ENCODE measurements around the gene NCKAP5. TPM values are rescaled to one million over a fixed set of nuclear protein-coding genes. Genes with fewer than 3 reads are reported as not detected.

NCKAP5 gene
- total and polyA plus RNA-seq, 4 donors: 2.3 to 20.2 (median 8.1) TPM

DNA sequence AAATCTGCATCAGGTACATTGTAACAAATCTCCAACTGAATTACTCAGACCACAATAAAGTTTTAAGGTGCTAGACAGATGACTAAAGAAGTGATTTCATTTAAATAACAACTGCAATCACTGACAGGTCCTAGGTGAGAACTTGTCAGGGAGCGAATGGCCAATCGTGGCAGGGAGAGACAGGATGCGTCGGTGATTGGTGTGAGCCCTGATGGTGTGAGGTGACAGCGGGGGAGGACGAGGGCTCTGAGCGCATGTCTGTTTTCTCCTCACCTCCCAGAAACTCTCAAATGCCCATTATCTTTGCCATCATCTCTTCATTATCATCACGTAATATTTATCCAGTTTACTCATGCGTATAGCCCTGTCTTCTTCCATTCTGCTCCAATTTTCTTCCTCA is 690.3 kb downstream of the NCKAP5 start:
- WGBS, 2 donors: 88 to 97% methylated on average over 9 of the region's 9 CpGs
- no peak overlapping the region for H3K4me3 ChIP-seq
- no peak overlapping the region for H3K9ac ChIP-seq (ENCODE audit: insufficient read depth in 1 of 2, low read length in 2 of 2)
- no peaks in the 10 kb centered on the region for H3K27me3 ChIP-seq (ENCODE audit: control insufficient read depth in 3 of 3, insufficient read depth in 3 of 3, low read length in 2 of 3)
- TF ChIP-seq, protein P1, sequence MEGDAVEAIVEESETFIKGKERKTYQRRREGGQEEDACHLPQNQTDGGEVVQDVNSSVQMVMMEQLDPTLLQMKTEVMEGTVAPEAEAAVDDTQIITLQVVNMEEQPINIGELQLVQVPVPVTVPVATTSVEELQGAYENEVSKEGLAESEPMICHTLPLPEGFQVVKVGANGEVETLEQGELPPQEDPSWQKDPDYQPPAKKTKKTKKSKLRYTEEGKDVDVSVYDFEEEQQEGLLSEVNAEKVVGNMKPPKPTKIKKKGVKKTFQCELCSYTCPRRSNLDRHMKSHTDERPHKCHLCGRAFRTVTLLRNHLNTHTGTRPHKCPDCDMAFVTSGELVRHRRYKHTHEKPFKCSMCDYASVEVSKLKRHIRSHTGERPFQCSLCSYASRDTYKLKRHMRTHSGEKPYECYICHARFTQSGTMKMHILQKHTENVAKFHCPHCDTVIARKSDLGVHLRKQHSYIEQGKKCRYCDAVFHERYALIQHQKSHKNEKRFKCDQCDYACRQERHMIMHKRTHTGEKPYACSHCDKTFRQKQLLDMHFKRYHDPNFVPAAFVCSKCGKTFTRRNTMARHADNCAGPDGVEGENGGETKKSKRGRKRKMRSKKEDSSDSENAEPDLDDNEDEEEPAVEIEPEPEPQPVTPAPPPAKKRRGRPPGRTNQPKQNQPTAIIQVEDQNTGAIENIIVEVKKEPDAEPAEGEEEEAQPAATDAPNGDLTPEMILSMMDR (IDR thresholded peaks at IDR 0.05; ENCODE audit: control extremely low read depth, extremely low read depth): no peak
- H3K4me1 ChIP-seq (ENCODE audit: control insufficient read depth in 5 of 5, insufficient read depth in 5 of 5, low read length in 5 of 5): no peaks in the 10 kb centered on the region
- H3K36me3 ChIP-seq (ENCODE audit: control insufficient read depth in 4 of 4, insufficient read depth in 4 of 4, low read length in 4 of 4): no peaks in the 10 kb centered on the region
- DNase-seq (no peak), ATAC-seq (ENCODE audit: insufficient read depth, low FRiP score) (no peak)
- no peak overlapping the region for H3K27ac ChIP-seq (ENCODE audit: low read depth in 1 of 2, low read length in 1 of 2)
- no peaks in the 10 kb centered on the region for H3K9me3 ChIP-seq (ENCODE audit: control insufficient read depth in 4 of 4, insufficient read depth in 3 of 4, low read length in 3 of 4)

DNA sequence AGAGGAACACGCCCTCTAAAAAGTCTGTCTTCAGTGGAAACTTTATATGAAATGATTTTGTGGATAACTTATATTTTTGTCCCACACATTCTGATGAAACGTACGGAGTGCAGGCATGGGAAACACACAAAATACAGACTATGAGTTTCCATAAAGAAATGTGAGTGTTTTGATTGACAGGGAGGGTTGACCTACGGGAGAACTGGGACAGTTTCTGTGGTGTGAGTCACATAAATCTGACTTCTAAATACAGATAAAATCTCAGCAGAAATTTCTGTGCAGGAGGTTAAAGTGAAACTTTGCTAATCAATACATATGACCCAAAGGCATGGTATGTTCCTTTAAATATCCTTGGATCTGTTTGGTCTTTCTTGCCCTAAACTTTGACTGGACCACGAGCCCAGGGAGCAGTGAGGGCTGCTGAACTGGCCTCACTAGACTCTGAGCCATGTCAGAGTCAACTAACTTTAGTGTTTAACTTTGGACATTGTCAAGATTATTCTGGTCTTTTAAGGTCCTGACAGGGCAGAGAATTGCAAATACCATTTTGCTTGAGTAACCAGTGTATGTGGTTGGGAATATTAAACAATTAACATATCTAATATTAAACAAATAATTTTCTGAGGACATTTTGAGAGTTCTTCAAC is 691.4 kb downstream of the NCKAP5 start:
- Histone ChIP-seq H3K27ac (ENCODE audit: low read depth in 1 of 2, low read length in 1 of 2) (no peak overlapping the region), H3K4me1 (ENCODE audit: control insufficient read depth in 5 of 5, insufficient read depth in 5 of 5, low read length in 5 of 5) (peaks cover 0 to 10% (median 0%) of the 10 kb centered on the region in 5 donors), H3K9ac (ENCODE audit: insufficient read depth in 1 of 2, low read length in 2 of 2) (no peak overlapping the region), H3K4me3 (no peak overlapping the region), H3K9me3 (ENCODE audit: control insufficient read depth in 4 of 4, insufficient read depth in 3 of 4, low read length in 3 of 4) (no peaks in the 10 kb centered on the region), H3K36me3 (ENCODE audit: control insufficient read depth in 4 of 4, insufficient read depth in 4 of 4, low read length in 4 of 4) (no peaks in the 10 kb centered on the region), H3K27me3 (ENCODE audit: control insufficient read depth in 3 of 3, insufficient read depth in 3 of 3, low read length in 2 of 3) (no peaks in the 10 kb centered on the region)
- TF ChIP-seq, protein P1 (IDR thresholded peaks at IDR 0.05; ENCODE audit: control extremely low read depth, extremely low read depth): no peak
- 82% methylated on average over 5 of the region's 5 CpGs for WGBS, 2 donors
- no peak for ATAC-seq (ENCODE audit: insufficient read depth, low FRiP score)
- no peak for DNase-seq

DNA sequence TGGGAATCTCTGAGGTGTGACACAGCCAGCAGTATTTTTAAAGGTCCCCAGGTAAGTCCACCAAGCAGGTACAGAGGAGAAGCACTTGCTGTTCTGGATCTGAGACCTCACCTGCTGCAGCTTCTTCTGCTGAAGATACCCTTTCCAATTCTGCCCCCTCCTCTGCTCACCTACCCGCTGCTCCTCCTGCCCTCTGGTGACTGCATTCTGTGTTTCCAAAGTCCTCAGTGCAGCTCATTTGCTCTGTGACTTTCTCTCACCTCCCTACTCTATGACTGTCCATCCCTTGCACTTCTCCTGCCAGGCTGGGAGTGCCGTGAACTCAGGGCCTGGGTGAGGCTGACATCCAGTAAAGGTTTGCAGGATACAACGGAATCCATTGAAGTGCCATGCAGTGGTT is 693.1 kb downstream of the NCKAP5 start:
- DNase-seq (no peak), ATAC-seq (ENCODE audit: insufficient read depth, low FRiP score) (no peak)
- no peaks in the 10 kb centered on the region for H3K27me3 ChIP-seq (ENCODE audit: control insufficient read depth in 3 of 3, insufficient read depth in 3 of 3, low read length in 2 of 3)
- TF ChIP-seq, protein P1 (IDR thresholded peaks at IDR 0.05; ENCODE audit: control extremely low read depth, extremely low read depth): no peak
- H3K36me3 ChIP-seq (ENCODE audit: control insufficient read depth in 4 of 4, insufficient read depth in 4 of 4, low read length in 4 of 4): no peaks in the 10 kb centered on the region
- H3K27ac ChIP-seq (ENCODE audit: low read depth in 1 of 2, low read length in 1 of 2): no peak overlapping the region
- no peaks in the 10 kb centered on the region for H3K9me3 ChIP-seq (ENCODE audit: control insufficient read depth in 4 of 4, insufficient read depth in 3 of 4, low read length in 3 of 4)
- no peak overlapping the region for H3K9ac ChIP-seq (ENCODE audit: insufficient read depth in 1 of 2, low read length in 2 of 2)
- H3K4me3 ChIP-seq: no peak overlapping the region
- peaks cover 0 to 23% (median 0%) of the 10 kb centered on the region in 5 donors for H3K4me1 ChIP-seq (ENCODE audit: control insufficient read depth in 5 of 5, insufficient read depth in 5 of 5, low read length in 5 of 5)
- 87 to 93% methylated on average over 3 of the region's 3 CpGs for WGBS, 2 donors

DNA sequence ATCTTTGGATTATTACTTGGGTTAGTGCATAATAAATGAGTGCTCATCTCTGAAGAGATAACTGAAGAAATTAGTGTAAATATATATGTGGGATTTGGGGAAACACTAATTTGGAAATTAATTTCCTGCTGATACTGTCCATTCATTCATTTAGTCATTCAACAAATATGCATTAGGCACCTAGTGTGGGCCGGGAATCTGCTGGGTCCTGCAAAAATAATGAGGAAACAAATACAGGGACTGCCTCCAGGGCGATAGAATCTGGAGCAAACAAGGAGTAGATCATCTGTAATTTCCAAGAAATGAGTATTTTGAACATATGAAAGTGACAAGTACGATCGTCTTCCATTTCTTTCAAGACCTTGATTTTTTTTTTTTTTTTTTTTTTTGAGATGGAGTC is 694.5 kb downstream of the NCKAP5 start:
- Histone ChIP-seq H3K27me3 (ENCODE audit: control insufficient read depth in 3 of 3, insufficient read depth in 3 of 3, low read length in 2 of 3) (no peaks in the 10 kb centered on the region), H3K9me3 (ENCODE audit: control insufficient read depth in 4 of 4, insufficient read depth in 3 of 4, low read length in 3 of 4) (no peaks in the 10 kb centered on the region), H3K4me3 (no peak overlapping the region), H3K36me3 (ENCODE audit: control insufficient read depth in 4 of 4, insufficient read depth in 4 of 4, low read length in 4 of 4) (no peaks in the 10 kb centered on the region), H3K4me1 (ENCODE audit: control insufficient read depth in 5 of 5, insufficient read depth in 5 of 5, low read length in 5 of 5) (peaks cover 0 to 23% (median 0%) of the 10 kb centered on the region in 5 donors), H3K27ac (ENCODE audit: low read depth in 1 of 2, low read length in 1 of 2) (no peak overlapping the region), H3K9ac (ENCODE audit: insufficient read depth in 1 of 2, low read length in 2 of 2) (no peak overlapping the region)
- whole genome bisulfite sequencing, 2 donors: 92 to 97% methylated on average over 4 of the region's 4 CpGs
- DNase-seq: no peak
- TF ChIP-seq, protein P1 (IDR thresholded peaks at IDR 0.05; ENCODE audit: control extremely low read depth, extremely low read depth): no peak
- no peak for ATAC-seq (ENCODE audit: insufficient read depth, low FRiP score)

All from lung (tissue), 12 donors.